22Rv1 (cell line): Measurements from ENCODE around the gene AFTPH.

Experiments
- ZFX ChIP-seq: fragments of 450-650 bp; IDR thresholded peaks from 2 replicates; pipeline ENCODE4 v1.6.1; 2017; ENCODE audit warnings: antibody characterized with exemption, borderline replicate concordance
- TF ChIP-seq, protein P1 (sequence below): fragments of 450-650 bp; IDR thresholded peaks from 2 replicates; pipeline ENCODE4 v1.5.1; 2017; ENCODE audit warnings: mild to moderate bottlenecking

DNA sequence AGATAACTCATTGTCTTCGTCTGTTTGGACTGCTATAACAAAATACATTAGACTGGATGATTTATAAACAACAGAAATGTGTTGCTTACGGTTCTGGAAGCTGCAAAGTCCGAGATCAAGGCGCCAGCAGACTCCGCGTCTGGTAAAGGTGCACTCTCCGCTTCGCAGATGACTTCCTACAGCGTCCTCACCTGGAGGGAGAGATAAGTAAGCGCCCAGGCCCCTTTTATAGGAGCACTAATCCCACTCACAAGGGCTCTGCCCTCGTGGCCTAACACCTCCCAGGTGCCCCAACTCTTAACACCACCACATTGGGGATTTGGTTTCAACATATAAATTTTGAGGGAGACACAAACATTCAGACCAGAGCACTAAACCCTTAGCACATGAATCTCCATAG, 78.3 kb downstream of the AFTPH start:
- TF ChIP-seq, protein P1, sequence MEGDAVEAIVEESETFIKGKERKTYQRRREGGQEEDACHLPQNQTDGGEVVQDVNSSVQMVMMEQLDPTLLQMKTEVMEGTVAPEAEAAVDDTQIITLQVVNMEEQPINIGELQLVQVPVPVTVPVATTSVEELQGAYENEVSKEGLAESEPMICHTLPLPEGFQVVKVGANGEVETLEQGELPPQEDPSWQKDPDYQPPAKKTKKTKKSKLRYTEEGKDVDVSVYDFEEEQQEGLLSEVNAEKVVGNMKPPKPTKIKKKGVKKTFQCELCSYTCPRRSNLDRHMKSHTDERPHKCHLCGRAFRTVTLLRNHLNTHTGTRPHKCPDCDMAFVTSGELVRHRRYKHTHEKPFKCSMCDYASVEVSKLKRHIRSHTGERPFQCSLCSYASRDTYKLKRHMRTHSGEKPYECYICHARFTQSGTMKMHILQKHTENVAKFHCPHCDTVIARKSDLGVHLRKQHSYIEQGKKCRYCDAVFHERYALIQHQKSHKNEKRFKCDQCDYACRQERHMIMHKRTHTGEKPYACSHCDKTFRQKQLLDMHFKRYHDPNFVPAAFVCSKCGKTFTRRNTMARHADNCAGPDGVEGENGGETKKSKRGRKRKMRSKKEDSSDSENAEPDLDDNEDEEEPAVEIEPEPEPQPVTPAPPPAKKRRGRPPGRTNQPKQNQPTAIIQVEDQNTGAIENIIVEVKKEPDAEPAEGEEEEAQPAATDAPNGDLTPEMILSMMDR: no peak
- TF ChIP-seq ZFX: no peak
